ENCODE measurements around the gene NTNG2.

DNA sequence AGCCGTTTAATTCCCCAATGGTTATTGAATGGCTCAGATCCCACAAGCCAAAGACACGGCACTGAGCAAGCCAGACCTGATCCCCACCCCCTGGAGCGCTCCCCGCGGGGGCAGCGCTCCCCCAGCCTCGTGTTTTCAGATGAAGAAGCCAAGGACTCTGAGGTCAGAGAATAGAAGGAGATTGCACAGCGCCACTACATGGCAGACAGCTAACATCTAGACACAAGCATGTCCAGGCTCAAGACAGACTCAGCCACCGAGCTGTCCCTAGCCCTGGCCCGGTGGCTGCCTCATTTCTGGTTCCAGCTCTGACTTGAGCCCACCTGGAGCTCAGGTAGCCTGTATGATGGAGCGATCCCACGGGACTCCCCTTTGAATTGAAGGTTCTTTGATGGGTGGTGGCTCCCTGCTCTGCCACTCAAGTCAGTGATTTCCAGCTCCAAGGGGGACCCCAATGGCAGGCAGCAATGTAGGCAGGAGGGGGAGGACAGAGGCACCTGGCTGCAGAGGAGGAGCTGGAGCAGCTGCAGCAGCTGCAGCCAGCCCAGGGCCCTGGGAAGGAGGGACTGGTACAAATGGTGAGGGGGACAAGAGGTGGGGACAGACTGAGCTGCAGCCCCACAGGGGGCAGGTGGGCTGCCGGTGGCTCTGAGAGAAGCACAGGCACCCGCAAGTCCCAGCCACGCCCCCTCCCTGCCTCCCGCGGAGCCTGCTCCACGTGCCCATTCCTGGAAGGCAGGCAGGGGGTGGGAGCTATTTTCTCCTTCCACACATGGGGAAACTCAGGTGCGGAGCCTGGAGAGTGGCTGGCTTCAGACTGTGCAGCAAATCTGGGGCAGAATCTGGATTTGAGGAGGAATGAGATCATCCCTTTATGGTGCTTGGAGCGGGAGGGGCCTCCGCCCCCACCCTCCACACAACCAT lies 40.2 kb downstream of the NTNG2 start:
- TF ChIP-seq, protein P1, sequence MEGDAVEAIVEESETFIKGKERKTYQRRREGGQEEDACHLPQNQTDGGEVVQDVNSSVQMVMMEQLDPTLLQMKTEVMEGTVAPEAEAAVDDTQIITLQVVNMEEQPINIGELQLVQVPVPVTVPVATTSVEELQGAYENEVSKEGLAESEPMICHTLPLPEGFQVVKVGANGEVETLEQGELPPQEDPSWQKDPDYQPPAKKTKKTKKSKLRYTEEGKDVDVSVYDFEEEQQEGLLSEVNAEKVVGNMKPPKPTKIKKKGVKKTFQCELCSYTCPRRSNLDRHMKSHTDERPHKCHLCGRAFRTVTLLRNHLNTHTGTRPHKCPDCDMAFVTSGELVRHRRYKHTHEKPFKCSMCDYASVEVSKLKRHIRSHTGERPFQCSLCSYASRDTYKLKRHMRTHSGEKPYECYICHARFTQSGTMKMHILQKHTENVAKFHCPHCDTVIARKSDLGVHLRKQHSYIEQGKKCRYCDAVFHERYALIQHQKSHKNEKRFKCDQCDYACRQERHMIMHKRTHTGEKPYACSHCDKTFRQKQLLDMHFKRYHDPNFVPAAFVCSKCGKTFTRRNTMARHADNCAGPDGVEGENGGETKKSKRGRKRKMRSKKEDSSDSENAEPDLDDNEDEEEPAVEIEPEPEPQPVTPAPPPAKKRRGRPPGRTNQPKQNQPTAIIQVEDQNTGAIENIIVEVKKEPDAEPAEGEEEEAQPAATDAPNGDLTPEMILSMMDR (conservative IDR thresholded peaks at IDR 0.05 in 1 of 2, IDR thresholded peaks at IDR 0.05 in 1 of 2; ENCODE audit: extremely low read depth in 1 of 2, insufficient read depth in 1 of 2, low read depth in 1 of 2, low read length in 2 of 2): peak in 1 of 2 donors; percentile 17
- no peak for TF ChIP-seq EZH2 (IDR thresholded peaks at IDR 0.05; ENCODE audit: borderline replicate concordance, low read length)
